OCI-LY7 (cell line): ENCODE results near the gene MTG1. TPM values are rescaled to one million over a fixed set of nuclear protein-coding genes. Genes with fewer than 3 reads are reported as not detected.

Source experiments
- BruUV-seq: library from RNA; stranded (reverse); fragments of 400-500 nt; replicated peaks from 2 replicates; lab custom pipeline; 2021; lab: Mats Ljungman, UMichigan
- CTCF ChIA-PET: fragments of 300-600 bp; sonication (Branson Sonifier 250); formaldehyde crosslinking; loops from one replicate; lab custom pipeline; 2022; ENCODE audit warnings: antibody characterized with exemption; ENCODE audit not compliant: unreplicated experiment; lab: Charles Lee
- POLR2A ChIA-PET: fragments of 300-600 bp; sonication (Branson Sonifier 250); formaldehyde crosslinking; loops from one replicate; lab custom pipeline; 2022; ENCODE audit warnings: antibody characterized with exemption; lab: Charles Lee
- DNase-seq: peaks from one replicate; pipeline ENCODE4 v3.0.0-alpha.2; 2015; ENCODE audit warnings: low spot score
- H2AFZ ChIP-seq: fragments of 200-600 bp; sonication (generic), shearing (Covaris generic); 2 replicates; pipeline ENCODE4 v1.6.1; 2014; ENCODE audit warnings: mild to moderate bottlenecking, antibody characterized with exemption, low read length, moderate library complexity
- H3K27ac ChIP-seq: fragments of 200-600 bp; sonication (generic); 2 replicates; pipeline ENCODE4 v1.5.1; 2014; ENCODE audit warnings: mixed run types, low read depth, mild to moderate bottlenecking, moderate library complexity, low read length, inconsistent platforms; ENCODE audit not compliant: poor library complexity, severe bottlenecking
- H3K36me3 ChIP-seq: fragments of 200-600 bp; sonication (generic); 2 replicates; pipeline ENCODE4 v1.6.1; 2014; ENCODE audit warnings: mild to moderate bottlenecking, antibody characterized with exemption, low read length, moderate library complexity, mixed read lengths; ENCODE audit not compliant: insufficient read depth
- H3K4me1 ChIP-seq: fragments of 200-600 bp; sonication (generic); 2 replicates; pipeline ENCODE4 v1.5.1; 2014; ENCODE audit warnings: mild to moderate bottlenecking, low read length; ENCODE audit not compliant: insufficient read depth, poor library complexity, severe bottlenecking
- H3K4me2 ChIP-seq: fragments of 200-600 bp; sonication (generic); 2 replicates; pipeline ENCODE4 v1.6.1; 2014; ENCODE audit warnings: mild to moderate bottlenecking, low read length
- H3K4me3 ChIP-seq: fragments of 200-600 bp; sonication (generic); 2 replicates; pipeline ENCODE4 v1.5.1; 2014; ENCODE audit warnings: mild to moderate bottlenecking, low read depth, low read length; ENCODE audit not compliant: poor library complexity, severe bottlenecking
- H3K79me2 ChIP-seq: fragments of 200-600 bp; sonication (generic); 2 replicates; pipeline ENCODE4 v1.6.1; 2016; ENCODE audit warnings: low read depth, mild to moderate bottlenecking, low read length, moderate library complexity, mixed read lengths; ENCODE audit not compliant: insufficient read depth
- H3K9me2 ChIP-seq: fragments of 200-600 bp; sonication (generic); 2 replicates; pipeline ENCODE4 v1.6.1; 2016; ENCODE audit warnings: mild to moderate bottlenecking, low read length, mixed read lengths; ENCODE audit not compliant: insufficient read depth
- H3K9me3 ChIP-seq: fragments of 200-600 bp; sonication (generic); 2 replicates; pipeline ENCODE4 v1.6.1; 2014; ENCODE audit warnings: mild to moderate bottlenecking, mixed run types, low read length, mixed read lengths
- H4K20me1 ChIP-seq: fragments of 200-600 bp; sonication (generic); 2 replicates; pipeline ENCODE4 v1.6.1; 2014; ENCODE audit warnings: mild to moderate bottlenecking, antibody characterized with exemption, low read length, moderate library complexity, mixed read lengths; ENCODE audit not compliant: insufficient read depth
- EZH2phosphoT487 ChIP-seq: fragments of 200-600 bp; sonication (generic); IDR thresholded peaks from 2 replicates; pipeline ENCODE4 v1.6.1; 2018; ENCODE audit warnings: low read depth, borderline replicate concordance, mild to moderate bottlenecking, mixed run types, antibody characterized with exemption, low read length, moderate library complexity, mixed read lengths
- intact Hi-C: fragments of 100-400 bp; cut with micrococcal nuclease; formaldehyde crosslinking; loops from one replicate; pipeline ENCODE4 v1.10.0; 2022; ENCODE audit not compliant: unreplicated experiment
- microRNA-seq: library from miRNA; unstranded; fragments of <30 nt; microRNA quantifications from one replicate; pipeline ENCODE4 v1.2.0, GENCODE V29; 2022; ENCODE audit warnings: borderline replicate concordance
- small RNA-seq: library from RNA; depleted of rRNA; stranded (forward); fragments of <200 nt; gene quantifications from one replicate; pipeline ENCODE3, GENCODE V24; 2014
- total RNA-seq, 2 experiments: library from RNA; depleted of rRNA in 1 of 2; stranded (reverse); fragments of >200 nt in 1 of 2; shearing (Covaris generic) in 1 of 2; gene quantifications; 2 replicates each; pipeline ENCODE4 v1.2.3, GENCODE V29; 2014 to 2022
- TF ChIP-seq, protein P1 (sequence below): fragments of 200-600 bp; sonication (generic); conservative IDR thresholded peaks from 2 replicates; pipeline ENCODE4 v1.5.1; 2014; ENCODE audit warnings: mild to moderate bottlenecking, antibody characterized with exemption, low read length, moderate library complexity, mixed read lengths

Gene MTG1
- total RNA-seq, 2 experiments from 2014 or later, result 85.6 to 101 TPM

- ChIA-PET POLR2A (no interaction called here), CTCF (no interaction called here)
- BruUV-seq, result no TSS peak
- Histone ChIP-seq H3K9me3 (no peaks in the 10 kb centered on the region), H4K20me1 (no peaks in the 10 kb centered on the region), H3K9me2 (no peaks in the 10 kb centered on the region), H3K4me1 (no peaks in the 10 kb centered on the region), H3K36me3 (no peaks in the 10 kb centered on the region), H3K27ac (no peak overlapping the region), H3K79me2 (no peaks in the 10 kb centered on the region), H3K4me3 (no peak overlapping the region), H3K4me2 (no peak overlapping the region), H2AFZ (no peak overlapping the region)
- intact Hi-C loops, result no loop called here
- no peak for TF ChIP-seq EZH2phosphoT487
- TF ChIP-seq, protein P1, sequence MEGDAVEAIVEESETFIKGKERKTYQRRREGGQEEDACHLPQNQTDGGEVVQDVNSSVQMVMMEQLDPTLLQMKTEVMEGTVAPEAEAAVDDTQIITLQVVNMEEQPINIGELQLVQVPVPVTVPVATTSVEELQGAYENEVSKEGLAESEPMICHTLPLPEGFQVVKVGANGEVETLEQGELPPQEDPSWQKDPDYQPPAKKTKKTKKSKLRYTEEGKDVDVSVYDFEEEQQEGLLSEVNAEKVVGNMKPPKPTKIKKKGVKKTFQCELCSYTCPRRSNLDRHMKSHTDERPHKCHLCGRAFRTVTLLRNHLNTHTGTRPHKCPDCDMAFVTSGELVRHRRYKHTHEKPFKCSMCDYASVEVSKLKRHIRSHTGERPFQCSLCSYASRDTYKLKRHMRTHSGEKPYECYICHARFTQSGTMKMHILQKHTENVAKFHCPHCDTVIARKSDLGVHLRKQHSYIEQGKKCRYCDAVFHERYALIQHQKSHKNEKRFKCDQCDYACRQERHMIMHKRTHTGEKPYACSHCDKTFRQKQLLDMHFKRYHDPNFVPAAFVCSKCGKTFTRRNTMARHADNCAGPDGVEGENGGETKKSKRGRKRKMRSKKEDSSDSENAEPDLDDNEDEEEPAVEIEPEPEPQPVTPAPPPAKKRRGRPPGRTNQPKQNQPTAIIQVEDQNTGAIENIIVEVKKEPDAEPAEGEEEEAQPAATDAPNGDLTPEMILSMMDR, result no peak
- DNase-seq, result no peak
These were observed 77.5 kb downstream of the MTG1 start for GRCh38 chr10:133471300-133472109.

Small RNAs within 50 kb of the gene (microRNA-seq; reads per million reads assigned to microRNA genes)
- 25.0 reads per million, percentile 33 among the genes with 10 or more reads in this experiment for gene MIR3944

Small RNAs within 50 kb of the gene (small RNA-seq; reads per million reads assigned to genes)
- gene AL360181.4, result not detected
- gene BANF1P2, result not detected
- not detected for gene MIR3944

Other genes with a start within 250 kb of the MTG1 start
- not detected in 2 replicates for gene KNDC1, start 233.9 kb upstream of the MTG1 start, total RNA-seq (2014; rRNA removed; shearing (Covaris generic))
- gene KNDC1, start 233.9 kb upstream of the MTG1 start, total RNA-seq (2022), result not detected in 2 replicates
- not detected in 2 replicates for gene UTF1, start 163.9 kb upstream of the MTG1 start, total RNA-seq (2014; rRNA removed; shearing (Covaris generic))
- gene UTF1, start 163.9 kb upstream of the MTG1 start, total RNA-seq (2022), result not detected in 2 replicates
- gene VENTX, start 156.3 kb upstream of the MTG1 start, total RNA-seq (2014; rRNA removed; shearing (Covaris generic)), result not detected in 2 replicates
- gene VENTX, start 156.3 kb upstream of the MTG1 start, total RNA-seq (2022), result not detected in 2 replicates
- gene ADAM8, start 117.3 kb upstream of the MTG1 start, total RNA-seq (2014; rRNA removed; shearing (Covaris generic)), result 7.5 and 10.0 TPM in 2 replicates
- 16.3 and 17.6 TPM in 2 replicates for gene ADAM8, start 117.3 kb upstream of the MTG1 start, total RNA-seq (2022)
- gene TUBGCP2, start 85.3 kb upstream of the MTG1 start, total RNA-seq (2014; rRNA removed; shearing (Covaris generic)), result 37.8 and 40.5 TPM in 2 replicates
- 53.0 and 56.1 TPM in 2 replicates for gene TUBGCP2, start 85.3 kb upstream of the MTG1 start, total RNA-seq (2022)
- gene ZNF511, start 85.2 kb upstream of the MTG1 start, total RNA-seq (2014; rRNA removed; shearing (Covaris generic)), result 64.7 and 95.0 TPM in 2 replicates
- 60.6 and 68.8 TPM in 2 replicates for gene ZNF511, start 85.2 kb upstream of the MTG1 start, total RNA-seq (2022)
- not detected in 2 replicates for gene CALY, start 57.3 kb upstream of the MTG1 start, total RNA-seq (2014; rRNA removed; shearing (Covaris generic))
- gene CALY, start 57.3 kb upstream of the MTG1 start, total RNA-seq (2022), result not detected in 2 replicates
- gene PRAP1, start 46.8 kb upstream of the MTG1 start, total RNA-seq (2014; rRNA removed; shearing (Covaris generic)), result not detected in 2 replicates
- not detected in 2 replicates for gene PRAP1, start 46.8 kb upstream of the MTG1 start, total RNA-seq (2022)
- gene FUOM, start 36.1 kb upstream of the MTG1 start, total RNA-seq (2014; rRNA removed; shearing (Covaris generic)), result 46.0 and 47.5 TPM in 2 replicates
- 23.6 and 30.4 TPM in 2 replicates for gene FUOM, start 36.1 kb upstream of the MTG1 start, total RNA-seq (2022)
- 39.5 and 48.3 TPM in 2 replicates for gene ECHS1, start 20.8 kb upstream of the MTG1 start, total RNA-seq (2014; rRNA removed; shearing (Covaris generic))
- 42.2 and 46.2 TPM in 2 replicates for gene ECHS1, start 20.8 kb upstream of the MTG1 start, total RNA-seq (2022)
- gene PAOX, start 14.9 kb upstream of the MTG1 start, total RNA-seq (2014; rRNA removed; shearing (Covaris generic)), result 5.9 and 10.7 TPM in 2 replicates
- 16.0 and 28.1 TPM in 2 replicates for gene PAOX, start 14.9 kb upstream of the MTG1 start, total RNA-seq (2022)
- gene SPRN, start 30.5 kb downstream of the MTG1 start, total RNA-seq (2014; rRNA removed; shearing (Covaris generic)), result not detected in 2 replicates
- gene SPRN, start 30.5 kb downstream of the MTG1 start, total RNA-seq (2022), result not detected in 2 replicates
- 7.3 and 10.0 TPM in 2 replicates for gene SCART1, start 59.8 kb downstream of the MTG1 start, total RNA-seq (2014; rRNA removed; shearing (Covaris generic))
- gene SCART1, start 59.8 kb downstream of the MTG1 start, total RNA-seq (2022), result 10.9 and 15.2 TPM in 2 replicates
- gene CYP2E1, start 133.2 kb downstream of the MTG1 start, total RNA-seq (2014; rRNA removed; shearing (Covaris generic)), result 1.9 and 2.7 TPM in 2 replicates
- 1.7 and 2.4 TPM in 2 replicates for gene CYP2E1, start 133.2 kb downstream of the MTG1 start, total RNA-seq (2022)
- gene SYCE1, start 171.4 kb downstream of the MTG1 start, total RNA-seq (2014; rRNA removed; shearing (Covaris generic)), result not detected in 2 replicates
- gene SYCE1, start 171.4 kb downstream of the MTG1 start, total RNA-seq (2022), result not detected in 2 replicates
- gene FRG2B, start 232.6 kb downstream of the MTG1 start, total RNA-seq (2014; rRNA removed; shearing (Covaris generic)), result not detected in 2 replicates
- not detected in 2 replicates for gene FRG2B, start 232.6 kb downstream of the MTG1 start, total RNA-seq (2022)